GM18499 (cell line): Measurements from ENCODE around the gene AQP1.

Experiments
- ATAC-seq: cut with Tn5 transposase; IDR thresholded peaks from one replicate; pipeline ENCODE4 v1.9.1; 2021; ENCODE audit warnings: moderate number of reproducible peaks; ENCODE audit not compliant: insufficient read depth, unreplicated experiment

AQP1 gene

GRCh38 chr7:30905078-30906012, 6.3 kb upstream of the AQP1 start:
- ATAC-seq = no peak

GRCh38 chr7:30906014-30906413, 5.6 kb upstream of the AQP1 start:
- no peak for ATAC-seq

GRCh38 chr7:30906515-30907240, 5.0 kb upstream of the AQP1 start:
- ATAC-seq = no peak

GRCh38 chr7:30907527-30908267, 4.0 kb upstream of the AQP1 start:
- no peak for ATAC-seq

GRCh38 chr7:30908681-30909080, 3.0 kb upstream of the AQP1 start:
- no peak for ATAC-seq

GRCh38 chr7:30909431-30909830, 2.2 kb upstream of the AQP1 start:
- ATAC-seq = no peak

- no peak for ATAC-seq
These were observed 1.1 kb upstream of the AQP1 start for GRCh38 chr7:30910411-30911073.

GRCh38 chr7:30911133-30911532, 520 bp upstream of the AQP1 start:
- no peak for ATAC-seq

GRCh38 chr7:30912021-30912730, 523 bp downstream of the AQP1 start:
- no peak for ATAC-seq

GRCh38 chr7:30912731-30912985, 1.0 kb downstream of the AQP1 start:
- ATAC-seq = no peak

- no peak for ATAC-seq
These were observed 1.5 kb downstream of the AQP1 start for GRCh38 chr7:30912986-30913811.

GRCh38 chr7:30913821-30914515, 2.3 kb downstream of the AQP1 start:
- ATAC-seq = no peak

GRCh38 chr7:30914596-30914995, 2.9 kb downstream of the AQP1 start:
- no peak for ATAC-seq

GRCh38 chr7:30915005-30915601, 3.5 kb downstream of the AQP1 start:
- ATAC-seq = no peak

GRCh38 chr7:30915751-30916150, 4.1 kb downstream of the AQP1 start:
- ATAC-seq = no peak

GRCh38 chr7:30916255-30916654, 4.6 kb downstream of the AQP1 start:
- no peak for ATAC-seq

GRCh38 chr7:30916767-30917166, 5.1 kb downstream of the AQP1 start:
- no peak for ATAC-seq

GRCh38 chr7:30917216-30917893, 5.7 kb downstream of the AQP1 start:
- no peak for ATAC-seq
